HG03521 (cell line): ENCODE data around the gene FXYD2.

ENCODE experiments used
- ATAC-seq: cut with Tn5 transposase; IDR thresholded peaks from one replicate; pipeline ENCODE4 v1.9.1; 2021; ENCODE audit warnings: mild to moderate bottlenecking, moderate library complexity; ENCODE audit not compliant: unreplicated experiment

Gene FXYD2

GRCh38 chr11:117836077-117836960 is 11.8 kb upstream of the FXYD2 start:
- no peak for ATAC-seq

GRCh38 chr11:117835576-117835975 is 11.0 kb upstream of the FXYD2 start:
- ATAC-seq: no peak

GRCh38 chr11:117834838-117835443 is 10.4 kb upstream of the FXYD2 start:
- ATAC-seq: no peak

- no peak for ATAC-seq
These were observed 9.7 kb upstream of the FXYD2 start for GRCh38 chr11:117834068-117834810.

GRCh38 chr11:117833401-117833891 is 8.9 kb upstream of the FXYD2 start:
- no peak for ATAC-seq

GRCh38 chr11:117832511-117832910 is 8.0 kb upstream of the FXYD2 start:
- ATAC-seq: no peak

GRCh38 chr11:117831661-117832415 is 7.3 kb upstream of the FXYD2 start:
- no peak for ATAC-seq

GRCh38 chr11:117830674-117831351 is 6.3 kb upstream of the FXYD2 start:
- no peak for ATAC-seq

- ATAC-seq: no peak
These were observed 5.5 kb upstream of the FXYD2 start for GRCh38 chr11:117830072-117830471.

- no peak for ATAC-seq
These were observed 4.8 kb upstream of the FXYD2 start for GRCh38 chr11:117829369-117829725.

GRCh38 chr11:117828611-117829368 is 4.2 kb upstream of the FXYD2 start:
- ATAC-seq: no peak

GRCh38 chr11:117827521-117828511 is 3.3 kb upstream of the FXYD2 start:
- ATAC-seq: no peak

- ATAC-seq: no peak
These were observed 2.3 kb upstream of the FXYD2 start for GRCh38 chr11:117826832-117827231.

- ATAC-seq: no peak
These were observed 1.6 kb upstream of the FXYD2 start for GRCh38 chr11:117826190-117826570.

GRCh38 chr11:117825538-117826189 is 1.1 kb upstream of the FXYD2 start:
- ATAC-seq: no peak

- no peak for ATAC-seq
These were observed 561 bp downstream of the FXYD2 start for GRCh38 chr11:117823946-117824420.

GRCh38 chr11:117823294-117823945 is 1.1 kb downstream of the FXYD2 start:
- ATAC-seq: no peak
